ENCODE data around the gene TMEM132C. TPM values are rescaled to one million over a fixed set of nuclear protein-coding genes. Genes with fewer than 3 reads are reported as not detected.
"Not testable (repeated sequence)": the region's sequence is repeated elsewhere in the genome, so short reads cannot be mapped to it uniquely, and the experiment has no call there.

TMEM132C gene
- total RNA-seq, 4 donors from 2014 or later: 2.0 to 3.7 (median 3.0) TPM

GRCh38 chr12:128592220-128592744, 325.3 kb downstream of the TMEM132C start:
- no peak overlapping the region for H3K4me3 ChIP-seq (ENCODE audit: low read depth, poor library complexity, severe bottlenecking)
- 52 to 58% methylated on average over 6 of the region's 6 CpGs for WGBS, 2 donors
- TF ChIP-seq CTCF (IDR thresholded peaks at IDR 0.05) (no peak), POLR2A (IDR thresholded peaks at IDR 0.05) (no peak)
- no peak for DNase-seq (ENCODE audit: low spot score in 2 of 2)
- intact Hi-C loops (cut with DNase I; ENCODE audit: low total_unique reads): no loop called here

GRCh38 chr12:128594521-128594920, 327.6 kb downstream of the TMEM132C start:
- TF ChIP-seq POLR2A (IDR thresholded peaks at IDR 0.05) (no peak), CTCF (IDR thresholded peaks at IDR 0.05) (no peak)
- H3K4me3 ChIP-seq (ENCODE audit: low read depth, poor library complexity, severe bottlenecking): no peak overlapping the region
- intact Hi-C loops (cut with DNase I; ENCODE audit: low total_unique reads): no loop called here
- DNase-seq (ENCODE audit: low spot score in 2 of 2): no peak
- 61 to 79% methylated on average over 7 of the region's 7 CpGs for WGBS, 2 donors

GRCh38 chr12:128595609-128596008, 328.6 kb downstream of the TMEM132C start:
- TF ChIP-seq POLR2A (IDR thresholded peaks at IDR 0.05) (no peak), CTCF (IDR thresholded peaks at IDR 0.05) (no peak)
- 82 to 83% methylated on average over 8 of the region's 8 CpGs for WGBS, 2 donors
- no peak overlapping the region for H3K4me3 ChIP-seq (ENCODE audit: low read depth, poor library complexity, severe bottlenecking)
- DNase-seq (ENCODE audit: low spot score in 2 of 2): no peak
- intact Hi-C loops (cut with DNase I; ENCODE audit: low total_unique reads): no loop called here

GRCh38 chr12:128600886-128601285, 333.9 kb downstream of the TMEM132C start:
- whole genome bisulfite sequencing, 2 donors: 71 to 72% methylated on average over 6 of the region's 6 CpGs
- TF ChIP-seq CTCF (IDR thresholded peaks at IDR 0.05) (no peak), POLR2A (IDR thresholded peaks at IDR 0.05) (no peak)
- H3K4me3 ChIP-seq (ENCODE audit: low read depth, poor library complexity, severe bottlenecking): no peak overlapping the region
- DNase-seq (ENCODE audit: low spot score in 2 of 2): no peak
- intact Hi-C loops (cut with DNase I; ENCODE audit: low total_unique reads): no loop called here

GRCh38 chr12:128603573-128604115, 336.7 kb downstream of the TMEM132C start:
- no peak for DNase-seq (ENCODE audit: low spot score in 2 of 2)
- H3K4me3 ChIP-seq (ENCODE audit: low read depth, poor library complexity, severe bottlenecking): no peak overlapping the region
- intact Hi-C loops (cut with DNase I; ENCODE audit: low total_unique reads): no loop called here
- 72 to 77% methylated on average over 4 of the region's 4 CpGs for WGBS, 2 donors
- no peak for TF ChIP-seq CTCF (IDR thresholded peaks at IDR 0.05)

DNA sequence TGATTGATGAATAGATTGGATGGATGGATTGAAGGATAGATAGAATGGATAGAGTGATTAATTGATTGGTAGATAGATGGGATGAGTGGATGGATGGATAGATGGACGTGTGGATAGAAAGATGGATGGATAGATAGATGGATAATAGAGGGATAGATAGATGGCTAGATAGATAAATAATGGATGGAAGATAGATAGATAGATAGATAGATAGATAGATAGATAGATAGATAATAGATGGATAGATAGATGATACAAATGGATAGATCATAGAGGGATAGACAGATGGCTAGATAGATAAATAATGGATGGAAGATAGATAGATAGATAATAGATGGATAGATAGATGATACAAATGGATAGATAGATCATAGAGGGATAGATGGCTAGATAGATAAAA, 337.2 kb downstream of the TMEM132C start:
- WGBS, 2 donors: 75 to 84% methylated on average over 1 of the region's 1 CpG
- intact Hi-C loops (cut with DNase I; ENCODE audit: low total_unique reads); H3K4me3 ChIP-seq (ENCODE audit: low read depth, poor library complexity, severe bottlenecking); DNase-seq (ENCODE audit: low spot score in 2 of 2): not testable (repeated sequence)

Measured in lower leg skin (tissue), 4 donors.